Epithelial cell of proximal tubule (primary cell): Measurements from ENCODE around the gene PRR14. TPM values are rescaled to one million over a fixed set of nuclear protein-coding genes. Genes with fewer than 3 reads are reported as not detected.
A peak's percentile ranks its signal among the peaks of the same experiment; 100 is the strongest.

Experiments
- DNase-seq: peaks from one replicate; pipeline ENCODE4 v3.0.0-alpha.2; 2011; ENCODE audit warnings: low read depth
- H3K4me3 ChIP-seq: 2 replicates; pipeline ENCODE4 v1.5.1; 2011; ENCODE audit warnings: low read depth, mild to moderate bottlenecking, low read length
- CTCF ChIP-seq: conservative IDR thresholded peaks from 2 replicates; pipeline ENCODE4 v1.5.1; 2012; ENCODE audit warnings: low read depth, mild to moderate bottlenecking, low read length
- total RNA-seq: library from RNA; depleted of rRNA; stranded (reverse); fragments of >200 nt; gene quantifications from 2 replicates; pipeline ENCODE4 v1.2.3, GENCODE V29; 2015

PRR14 gene
- total RNA-seq, 1 donor from 2014 or later: 18.1 TPM

GRCh38 chr16:30655815-30656347, 5.1 kb downstream of the PRR14 start:
- no peak for TF ChIP-seq CTCF
- DNase-seq: no peak
- H3K4me3 ChIP-seq: no peak overlapping the region

GRCh38 chr16:30656388-30656787, 5.6 kb downstream of the PRR14 start:
- TF ChIP-seq CTCF: no peak

GRCh38 chr16:30656974-30657865, 6.5 kb downstream of the PRR14 start:
- TF ChIP-seq CTCF: no peak
- peak overlapping the region; percentile 61 for H3K4me3 ChIP-seq
- DNase-seq: no peak

More at GRCh38 chr16:30656388-30656787, 5.6 kb downstream of the PRR14 start:
- no peak overlapping the region for H3K4me3 ChIP-seq
- no peak for DNase-seq

- peak; percentile 67 for TF ChIP-seq CTCF
- peak within 1 kb of the TSS; percentile 97 for H3K4me3 ChIP-seq
- peak; percentile 99 for DNase-seq
These were observed 7.3 kb downstream of the PRR14 start, which contains the start of gene FBRS for GRCh38 chr16:30657866-30658730. TSS of gene FBRS (plus strand) at chr16:30658431. CDS start at chr16:30659519, 1,088 bp downstream.

GRCh38 chr16:30658731-30659506, 8.2 kb downstream of the PRR14 start:
- DNase-seq: peak; percentile 78
- H3K4me3 ChIP-seq: peak overlapping the region; percentile 97
- peak; percentile 4 for TF ChIP-seq CTCF
